Mononuclear cell (primary cell): ENCODE measurements around the gene MRPS35. TPM values are rescaled to one million over a fixed set of nuclear protein-coding genes. Genes with fewer than 3 reads are reported as not detected.
A peak's percentile ranks its signal among the peaks of the same experiment; 100 is the strongest.

ENCODE experiments used
- H3K27me3 ChIP-seq: 2 replicates; pipeline ENCODE4 v1.6.0; 2011; ENCODE audit warnings: low read length, control low read depth; ENCODE audit not compliant: insufficient read depth
- H3K4me1 ChIP-seq: 2 replicates; pipeline ENCODE4 v1.5.1; 2011; ENCODE audit warnings: mild to moderate bottlenecking, low read length, control low read depth; ENCODE audit not compliant: insufficient read depth
- H3K4me3 ChIP-seq: 2 replicates; pipeline ENCODE4 v1.5.1; 2011; ENCODE audit warnings: mild to moderate bottlenecking, low read length, moderate library complexity
- H3K9me3 ChIP-seq: 2 replicates; pipeline ENCODE4 v1.5.1; 2011; ENCODE audit warnings: low read depth, mild to moderate bottlenecking, control low read depth, low read length
- total RNA-seq: library from RNA; depleted of rRNA; stranded (reverse); fragments of >200 nt; gene quantifications from one replicate; pipeline ENCODE4 v1.2.3, GENCODE V29; 2012

Gene MRPS35
- total RNA-seq, 1 donor = 57.7 TPM

DNA sequence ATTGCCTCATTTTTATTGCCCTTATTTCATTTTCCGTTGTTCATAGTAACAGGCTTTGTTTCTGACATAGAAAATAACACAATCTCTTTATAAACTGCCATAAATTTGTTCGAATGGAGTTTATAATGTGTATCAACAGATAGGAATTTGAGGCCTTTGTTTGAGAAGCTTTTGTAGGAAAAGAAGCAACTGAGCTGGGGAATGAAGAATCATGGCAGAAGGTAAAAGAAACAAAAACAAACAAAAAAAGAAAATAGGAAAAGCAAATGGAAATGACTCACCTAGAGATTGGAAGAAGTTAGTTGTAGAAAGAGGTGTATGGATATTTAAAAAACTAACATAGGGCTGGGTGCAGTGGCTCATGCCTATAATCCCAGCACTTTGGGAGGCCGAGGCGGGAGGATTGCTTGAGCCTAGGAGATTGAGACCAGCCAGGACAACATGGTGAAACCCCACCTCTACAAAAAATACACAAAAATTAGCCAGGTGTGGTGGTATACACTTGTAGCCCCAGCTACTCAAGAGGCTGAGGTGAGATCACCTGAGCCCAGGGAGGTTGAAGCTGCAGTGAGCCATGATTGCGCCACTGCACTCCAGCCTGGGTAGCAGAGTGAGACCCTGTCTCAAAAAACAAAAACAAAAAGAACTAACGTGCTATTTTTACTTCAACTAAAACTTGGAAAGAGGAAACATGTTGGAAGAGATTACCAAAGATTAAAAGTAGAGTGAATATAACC is 14.9 kb upstream of the MRPS35 start:
- Histone ChIP-seq H3K4me3 (no peak overlapping the region), H3K9me3 (no peaks in the 10 kb centered on the region), H3K4me1 (no peaks in the 10 kb centered on the region), H3K27me3 (no peaks in the 10 kb centered on the region)

DNA sequence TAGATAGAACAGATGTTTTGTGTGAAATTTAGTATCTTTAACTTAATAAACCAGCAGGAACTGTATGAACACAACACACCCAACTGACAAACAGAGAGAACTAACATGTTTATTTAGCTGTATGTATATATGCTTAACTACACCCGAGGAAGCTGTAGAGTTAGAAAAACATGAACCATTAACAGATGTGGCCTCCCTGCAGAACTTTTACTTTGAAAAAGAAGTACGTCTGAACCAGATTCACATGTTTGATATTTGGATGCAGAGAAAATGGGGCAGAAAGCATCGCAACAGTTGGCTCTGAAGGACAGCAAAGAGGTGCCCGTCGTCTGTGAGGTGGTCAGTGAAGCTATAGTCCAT is 14.4 kb upstream of the MRPS35 start, which contains the start of gene REP15:
Gene REP15, plus strand, starts transcription at position 155 of the 360 bp plus-strand sequence. Its CDS starts 116 bp downstream, at position 271.
- H3K4me3 ChIP-seq = no peak within 1 kb of the TSS
- H3K27me3 ChIP-seq = no peaks in the 10 kb centered on the region
- H3K9me3 ChIP-seq = no peaks in the 10 kb centered on the region
- H3K4me1 ChIP-seq = no peaks in the 10 kb centered on the region

DNA sequence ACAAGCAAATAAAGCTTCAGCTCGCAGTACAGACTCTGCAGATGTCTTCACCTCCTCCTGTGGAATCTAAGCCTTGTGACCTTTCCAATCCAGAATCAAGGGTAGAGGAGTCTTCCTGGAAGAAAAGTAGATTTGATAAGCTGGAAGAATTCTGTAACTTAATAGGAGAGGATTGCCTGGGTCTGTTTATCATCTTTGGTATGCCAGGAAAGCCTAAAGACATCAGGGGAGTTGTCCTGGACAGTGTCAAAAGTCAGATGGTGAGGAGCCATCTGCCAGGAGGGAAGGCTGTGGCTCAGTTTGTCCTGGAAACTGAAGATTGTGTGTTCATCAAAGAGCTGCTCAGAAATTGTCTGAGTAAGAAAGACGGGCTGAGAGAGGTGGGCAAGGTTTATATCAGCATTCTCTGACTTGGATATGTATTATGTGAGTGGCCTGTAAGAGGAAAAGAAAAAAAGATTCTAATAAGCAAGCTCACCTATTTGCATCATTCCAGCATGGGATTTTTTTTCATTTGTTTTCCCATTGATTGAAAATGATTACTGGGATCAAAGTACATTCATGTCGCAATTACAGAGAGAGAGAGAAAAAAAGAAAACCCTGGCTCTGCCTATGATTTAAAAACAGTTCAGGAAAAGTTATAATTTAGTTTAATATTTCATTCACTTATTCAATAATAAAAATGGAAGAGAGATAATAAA is 13.6 kb upstream of the MRPS35 start:
- H3K9me3 ChIP-seq = no peaks in the 10 kb centered on the region
- no peaks in the 10 kb centered on the region for H3K4me1 ChIP-seq
- no peak overlapping the region for H3K4me3 ChIP-seq
- no peaks in the 10 kb centered on the region for H3K27me3 ChIP-seq

DNA sequence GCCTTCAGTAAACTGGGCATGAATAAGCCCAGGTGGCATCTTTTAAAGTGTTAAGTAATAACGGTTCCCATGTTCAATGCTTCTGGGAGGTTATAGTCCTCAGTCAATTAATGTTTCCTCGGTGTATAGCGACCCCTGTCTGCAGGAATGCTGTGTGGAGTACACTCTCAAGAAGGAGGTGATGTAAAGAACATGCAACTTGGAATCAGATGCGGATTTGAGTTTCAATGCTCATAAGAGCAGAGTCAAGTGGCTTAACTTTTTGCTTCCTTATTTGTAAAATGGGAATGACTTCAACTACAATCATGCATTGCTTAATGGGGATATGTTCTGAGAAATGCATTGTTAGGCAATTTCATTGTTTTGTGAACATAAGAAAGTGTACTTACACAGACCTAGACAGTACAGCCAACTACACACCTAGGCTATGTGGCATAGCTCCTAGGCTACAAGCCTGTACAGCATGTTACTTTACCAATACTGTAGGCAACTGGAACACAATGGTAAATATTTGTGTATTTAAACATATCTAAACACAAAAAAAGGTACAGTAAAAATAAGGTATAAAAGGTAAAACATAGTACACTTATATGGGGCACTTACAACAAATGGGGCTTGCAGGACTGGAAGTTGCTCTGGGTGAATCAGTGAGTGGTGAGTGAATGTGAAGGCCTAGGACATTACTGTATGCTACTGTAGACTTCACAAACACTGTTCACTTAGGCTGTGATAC is 6.7 kb upstream of the MRPS35 start:
- Histone ChIP-seq H3K4me3 (no peak overlapping the region), H3K9me3 (no peaks in the 10 kb centered on the region), H3K4me1 (no peaks in the 10 kb centered on the region)

DNA sequence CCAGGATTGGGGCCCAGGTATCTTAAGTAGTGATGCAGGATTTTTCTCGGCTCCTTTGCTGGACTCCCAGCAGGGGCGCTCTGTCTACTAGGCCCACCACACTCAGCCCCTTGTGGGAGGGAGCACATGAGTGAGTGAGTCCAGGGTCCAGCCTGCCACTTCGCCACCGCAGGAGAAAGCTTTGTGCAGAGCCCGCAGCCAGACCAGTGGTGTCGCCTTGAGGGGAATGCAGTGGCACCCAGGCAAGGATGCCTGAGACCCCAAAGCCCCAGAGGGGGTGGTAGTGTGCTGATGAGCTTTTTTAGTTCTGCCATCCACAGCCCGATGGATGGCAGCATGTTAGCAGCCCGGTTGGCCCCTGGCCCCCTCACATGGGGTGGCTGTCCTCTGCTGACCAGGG is 5.4 kb upstream of the MRPS35 start:
- Histone ChIP-seq H3K27me3 (no peaks in the 10 kb centered on the region), H3K9me3 (no peaks in the 10 kb centered on the region), H3K4me3 (no peak overlapping the region), H3K4me1 (peaks cover 3% of the 10 kb centered on the region)

More for the DNA sequence above, 6.7 kb upstream of the MRPS35 start:
- no peaks in the 10 kb centered on the region for H3K27me3 ChIP-seq

DNA sequence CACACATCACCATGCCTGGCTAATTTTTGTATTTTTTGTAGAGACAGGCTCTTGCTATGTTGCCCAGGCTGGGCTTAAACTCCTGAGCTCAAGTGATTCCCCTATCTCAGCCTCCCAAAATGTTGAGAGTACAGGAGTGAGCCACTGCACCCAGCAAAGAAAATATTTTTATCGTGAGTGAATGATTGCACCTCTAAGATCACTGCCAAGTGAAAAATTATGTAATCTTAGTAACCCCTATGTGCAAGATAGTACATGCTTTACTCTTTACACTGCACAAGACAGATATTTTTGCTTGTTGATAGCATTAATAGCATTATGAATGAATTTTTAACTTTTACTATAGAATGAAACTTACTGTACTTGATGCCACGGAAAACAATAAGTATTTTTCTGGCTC is 3.4 kb upstream of the MRPS35 start:
- Histone ChIP-seq H3K9me3 (no peaks in the 10 kb centered on the region), H3K4me1 (peaks cover 15% of the 10 kb centered on the region), H3K27me3 (no peaks in the 10 kb centered on the region), H3K4me3 (no peak overlapping the region)

DNA sequence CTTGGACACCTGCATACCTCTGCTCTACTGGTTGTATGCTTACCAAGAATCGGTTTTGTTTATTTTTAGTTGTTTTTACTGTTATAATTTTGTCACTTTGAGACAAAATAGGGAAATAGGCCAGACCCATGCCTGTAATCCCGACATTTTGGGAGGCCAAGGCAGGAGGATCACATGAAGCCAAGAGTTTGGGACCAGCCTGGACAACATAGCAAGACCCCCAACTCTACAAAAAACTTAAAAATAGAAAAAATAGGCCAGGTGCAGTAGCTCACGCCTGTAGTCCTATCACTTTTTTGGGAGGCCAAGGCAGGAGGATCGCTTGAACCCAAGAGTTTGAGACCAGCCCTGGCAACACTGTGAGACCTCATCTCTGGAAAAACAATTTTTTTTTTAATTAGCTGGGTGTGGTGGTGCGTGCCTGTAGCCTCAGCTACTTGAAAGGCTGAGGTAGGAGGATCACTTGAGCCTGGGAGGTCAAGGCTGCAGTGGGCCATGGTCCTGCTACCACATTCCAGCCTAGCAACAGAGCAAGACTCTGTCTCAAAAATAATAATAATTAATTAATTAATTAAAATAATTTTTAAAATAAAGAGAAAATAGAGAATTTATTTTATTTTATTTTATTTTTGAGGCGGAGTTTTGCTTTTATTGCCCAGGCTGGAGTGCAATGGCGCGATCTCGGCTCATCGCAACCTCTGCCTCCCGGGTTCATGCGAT is 1.3 kb upstream of the MRPS35 start:
- H3K4me1 ChIP-seq = peaks cover 29% of the 10 kb centered on the region
- peak overlapping the region; percentile 75 for H3K4me3 ChIP-seq
- no peaks in the 10 kb centered on the region for H3K9me3 ChIP-seq
- H3K27me3 ChIP-seq = no peaks in the 10 kb centered on the region

DNA sequence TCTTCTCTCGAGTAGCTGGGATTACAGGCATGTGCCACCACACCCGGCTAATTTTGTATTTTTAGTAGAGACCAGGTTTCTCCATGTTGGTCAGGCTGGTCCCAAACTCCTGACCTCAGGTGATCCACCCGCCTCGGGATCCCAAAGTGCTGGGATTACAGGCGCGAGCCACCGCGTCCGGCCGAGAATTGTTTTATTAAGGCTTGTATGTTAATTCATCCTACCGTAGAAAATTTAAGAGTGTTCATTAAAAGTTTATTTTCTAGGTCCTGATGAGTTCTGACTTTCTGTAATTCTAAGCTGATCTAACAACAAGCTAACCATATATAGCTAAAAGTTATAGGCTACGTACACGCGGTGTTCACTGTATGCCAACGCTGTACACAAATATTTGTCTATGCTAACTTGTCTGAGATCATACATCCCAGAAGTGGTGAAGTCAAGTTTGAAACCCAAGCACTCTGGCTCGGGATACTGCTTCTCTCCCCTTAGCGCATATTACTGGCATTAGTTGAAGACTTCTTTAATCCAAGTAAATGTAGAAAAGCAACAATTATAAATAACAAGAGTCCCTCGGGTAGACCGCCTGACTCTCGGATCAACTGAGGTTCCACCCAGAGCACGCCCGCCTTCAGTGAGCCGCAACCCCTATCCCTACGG is 570 bp upstream of the MRPS35 start:
- peak overlapping the region; percentile 75 for H3K4me3 ChIP-seq
- peaks cover 29% of the 10 kb centered on the region for H3K4me1 ChIP-seq
- H3K9me3 ChIP-seq = no peaks in the 10 kb centered on the region
- no peaks in the 10 kb centered on the region for H3K27me3 ChIP-seq

DNA sequence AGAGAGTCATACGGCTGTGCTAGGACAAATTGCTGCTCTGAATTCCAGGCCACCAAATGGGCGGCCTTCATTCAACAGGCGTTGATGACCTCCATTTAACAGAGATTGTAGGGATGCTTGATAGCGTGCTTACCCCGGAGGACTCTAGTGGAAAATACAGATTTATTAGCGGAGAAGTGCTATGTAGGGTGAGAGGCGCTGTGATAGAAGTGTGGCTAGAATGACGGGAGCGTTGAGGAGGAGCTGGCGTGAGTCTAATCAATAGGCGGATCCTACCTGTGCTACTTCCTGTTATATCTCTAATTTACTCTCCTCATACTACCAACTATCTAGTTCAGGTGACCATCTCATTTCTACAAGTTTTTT is 668 bp downstream of the MRPS35 start:
- H3K4me3 ChIP-seq = peak overlapping the region; percentile 75
- peaks cover 29% of the 10 kb centered on the region for H3K4me1 ChIP-seq
- H3K27me3 ChIP-seq = no peaks in the 10 kb centered on the region
- H3K9me3 ChIP-seq = no peaks in the 10 kb centered on the region

DNA sequence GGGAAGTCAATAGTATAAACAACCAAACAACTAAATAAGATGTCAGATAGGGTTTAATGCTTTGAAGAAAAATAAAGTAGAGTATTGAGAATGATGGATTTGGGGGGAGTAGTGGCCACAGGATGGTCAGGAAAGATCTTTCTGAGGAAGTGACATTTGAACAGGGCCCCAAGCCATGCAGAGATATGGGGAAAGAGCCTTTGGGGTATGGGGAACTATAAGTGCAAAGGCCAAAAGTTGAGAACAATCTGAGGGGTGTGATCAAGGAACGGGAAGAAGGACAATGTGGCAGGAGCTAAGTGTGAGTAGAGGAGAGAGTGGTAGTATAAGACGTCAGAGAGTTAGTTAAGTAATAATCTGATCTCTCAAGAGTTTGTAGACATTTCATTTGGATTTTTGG is 1.3 kb downstream of the MRPS35 start:
- Histone ChIP-seq H3K4me3 (no peak overlapping the region), H3K27me3 (no peaks in the 10 kb centered on the region), H3K4me1 (peaks cover 29% of the 10 kb centered on the region), H3K9me3 (no peaks in the 10 kb centered on the region)

DNA sequence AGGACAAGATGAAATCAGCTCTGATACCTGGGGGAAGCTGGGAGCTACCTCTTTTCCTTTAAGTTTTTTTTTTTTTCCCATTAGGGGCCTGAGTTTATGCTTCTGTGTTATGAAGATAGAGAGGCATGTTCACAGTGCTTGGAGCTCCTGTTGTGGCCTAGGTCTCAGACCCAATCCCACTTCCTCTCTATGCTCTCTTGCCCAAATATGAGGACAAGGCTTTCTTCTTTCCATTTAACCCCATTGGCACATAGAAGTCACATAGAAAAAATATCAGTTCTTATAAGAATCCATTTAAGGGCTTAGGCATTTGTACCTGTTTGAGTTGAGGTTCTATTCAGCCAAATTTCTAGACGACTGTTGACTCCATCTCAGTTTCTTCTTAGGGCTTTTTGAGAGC is 12.6 kb downstream of the MRPS35 start:
- H3K27me3 ChIP-seq = no peaks in the 10 kb centered on the region
- no peak overlapping the region for H3K4me3 ChIP-seq
- no peaks in the 10 kb centered on the region for H3K9me3 ChIP-seq
- H3K4me1 ChIP-seq = no peaks in the 10 kb centered on the region

DNA sequence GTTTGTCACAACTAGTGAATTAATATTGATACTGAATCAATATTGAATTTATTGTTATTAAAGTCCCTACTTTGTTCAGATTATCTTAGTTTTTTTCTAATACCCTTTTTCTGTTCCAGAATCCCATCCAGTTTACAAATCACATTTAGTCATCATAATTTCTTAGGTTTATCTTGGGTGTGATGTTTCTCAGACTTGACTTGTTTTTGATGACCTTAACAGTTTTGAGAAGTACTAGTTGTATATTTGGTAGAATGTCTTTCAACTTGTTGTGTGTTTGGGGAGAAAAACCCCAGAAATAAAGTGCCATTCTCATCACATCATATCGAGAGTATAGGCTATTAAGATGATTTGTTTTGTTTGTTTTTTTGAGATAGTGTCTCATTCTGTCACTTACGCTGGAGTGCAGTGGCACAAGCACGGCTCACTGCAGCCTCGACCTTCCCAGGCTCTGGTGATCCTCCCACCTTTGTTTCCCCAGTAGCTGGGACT is 19.5 kb downstream of the MRPS35 start:
- Histone ChIP-seq H3K9me3 (no peaks in the 10 kb centered on the region), H3K4me1 (no peaks in the 10 kb centered on the region), H3K27me3 (no peaks in the 10 kb centered on the region), H3K4me3 (no peak overlapping the region)

DNA sequence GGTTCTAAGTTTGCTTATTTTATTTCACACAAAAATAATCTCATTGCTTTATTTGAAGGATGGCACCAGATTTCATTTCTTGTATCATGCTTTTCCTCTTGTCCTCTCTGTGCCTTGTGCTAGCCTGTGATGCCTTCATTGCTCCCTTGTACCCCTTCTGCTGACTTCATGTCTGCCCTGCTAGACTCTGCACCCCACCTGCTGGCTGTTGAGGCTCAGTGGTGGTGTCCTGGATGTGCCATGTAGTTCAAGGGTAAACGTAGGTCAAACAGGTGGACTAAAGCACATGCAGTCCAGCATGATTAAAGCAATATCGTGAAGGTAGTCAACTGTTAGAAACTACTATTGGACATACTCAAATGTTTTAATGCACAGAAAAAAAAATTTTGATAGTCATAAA is 21.6 kb downstream of the MRPS35 start:
- no peaks in the 10 kb centered on the region for H3K9me3 ChIP-seq

DNA sequence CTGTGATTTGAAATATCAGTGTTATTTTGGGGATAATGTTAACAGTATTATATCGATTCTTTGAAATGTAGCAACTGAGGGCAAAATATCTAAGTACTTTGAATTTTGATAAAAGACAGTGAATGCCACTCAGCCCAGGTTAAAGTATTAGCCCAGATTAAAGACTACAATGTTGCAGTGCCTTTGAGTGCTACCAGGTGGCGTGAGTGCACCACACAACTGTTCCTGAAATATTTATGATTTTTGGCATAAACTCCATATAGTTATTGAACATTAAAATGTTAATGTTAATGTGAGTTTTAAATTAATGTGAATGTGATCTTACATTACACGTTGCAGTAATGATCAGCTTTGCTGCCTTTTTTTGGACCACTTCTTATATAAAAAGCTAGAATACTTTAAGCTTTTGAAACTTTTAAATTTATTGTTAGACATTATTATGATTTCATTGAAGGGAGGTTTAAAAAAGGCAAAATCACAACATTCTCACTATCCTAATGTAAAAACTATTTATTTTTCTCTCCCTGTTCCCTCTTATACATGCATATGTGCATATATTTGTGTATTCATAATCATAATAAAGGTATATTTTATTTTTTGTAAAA is 22.5 kb downstream of the MRPS35 start:
- H3K4me3 ChIP-seq = no peak overlapping the region
- no peaks in the 10 kb centered on the region for H3K27me3 ChIP-seq

More for the DNA sequence above, 21.6 kb downstream of the MRPS35 start:
- Histone ChIP-seq H3K4me3 (no peak overlapping the region), H3K27me3 (no peaks in the 10 kb centered on the region), H3K4me1 (no peaks in the 10 kb centered on the region)

More for the DNA sequence above, 22.5 kb downstream of the MRPS35 start:
- H3K4me1 ChIP-seq = no peaks in the 10 kb centered on the region
- no peaks in the 10 kb centered on the region for H3K9me3 ChIP-seq
